DMS153 treated with DMSO at 0.1 percent for 48 hours (cell line): Measurements from ENCODE around the gene PAXX.

Source experiments
- DNase-seq: peaks from one replicate; lab custom pipeline; 2025; ENCODE audit not compliant: unreplicated experiment; lab: John Stamatoyannopoulos, UW

The PAXX gene, protein sequence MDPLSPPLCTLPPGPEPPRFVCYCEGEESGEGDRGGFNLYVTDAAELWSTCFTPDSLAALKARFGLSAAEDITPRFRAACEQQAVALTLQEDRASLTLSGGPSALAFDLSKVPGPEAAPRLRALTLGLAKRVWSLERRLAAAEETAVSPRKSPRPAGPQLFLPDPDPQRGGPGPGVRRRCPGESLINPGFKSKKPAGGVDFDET

DNA sequence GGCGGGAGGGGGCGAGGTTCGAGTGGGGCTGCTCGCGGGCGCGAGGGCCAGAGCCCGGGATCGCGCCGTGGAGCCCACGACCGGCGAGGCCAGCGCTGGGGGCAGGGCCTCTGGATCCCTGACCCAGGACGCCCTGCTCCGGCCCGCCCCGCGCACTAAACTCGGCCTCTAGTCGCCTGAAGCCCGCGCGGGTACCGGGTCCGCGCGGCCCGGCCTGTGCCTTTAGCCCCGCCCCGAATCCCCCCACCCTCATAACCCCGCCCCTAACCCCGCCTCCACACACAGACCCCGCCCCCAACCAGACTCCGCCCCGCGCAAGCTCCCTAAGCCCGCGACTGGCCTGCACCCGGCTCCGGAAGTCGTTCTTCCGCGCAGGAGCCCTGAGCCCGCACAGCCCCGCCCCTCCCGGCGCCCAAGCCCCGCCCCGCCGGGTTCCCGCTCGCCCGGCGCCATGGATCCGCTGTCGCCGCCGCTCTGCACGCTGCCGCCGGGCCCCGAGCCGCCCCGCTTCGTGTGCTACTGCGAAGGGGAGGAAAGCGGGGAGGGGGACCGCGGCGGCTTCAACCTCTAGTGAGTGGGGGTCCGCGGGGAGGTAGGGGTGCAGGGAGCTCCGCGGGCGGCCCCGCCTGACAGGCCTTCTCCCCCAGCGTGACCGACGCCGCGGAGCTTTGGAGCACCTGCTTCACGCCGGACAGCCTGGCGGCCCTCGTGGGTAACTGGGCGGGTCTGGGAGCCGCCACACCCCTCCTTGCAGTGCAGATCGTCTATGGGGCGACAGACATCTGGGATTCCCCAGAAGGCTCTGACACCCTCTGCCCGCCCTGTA is at the start of gene PAXX:
Gene PAXX (plus strand): TSS at position 430 of the 826 bp plus-strand sequence. CDS start 22 bp downstream, at position 452.
- DNase-seq, result peak; percentile 78

DNA sequence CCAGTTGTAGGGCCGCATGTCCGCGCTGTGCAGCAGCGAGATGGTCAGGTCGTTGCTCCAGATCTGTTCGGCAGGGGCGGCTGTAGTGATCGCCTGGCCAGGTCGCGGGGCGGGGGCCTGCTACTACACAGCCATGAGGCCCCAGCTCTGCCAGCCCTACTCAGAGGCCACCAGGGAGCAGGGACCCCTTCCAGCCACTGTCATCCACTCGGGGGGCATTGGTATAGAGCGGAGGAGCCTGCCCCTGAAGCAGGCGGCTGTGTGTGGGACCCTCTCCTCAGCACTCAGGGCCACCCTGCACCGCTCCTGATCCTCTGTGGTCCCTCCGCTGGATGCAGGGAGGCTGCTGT is 49.4 kb upstream of the PAXX start:
- DNase-seq, result no peak

DNA sequence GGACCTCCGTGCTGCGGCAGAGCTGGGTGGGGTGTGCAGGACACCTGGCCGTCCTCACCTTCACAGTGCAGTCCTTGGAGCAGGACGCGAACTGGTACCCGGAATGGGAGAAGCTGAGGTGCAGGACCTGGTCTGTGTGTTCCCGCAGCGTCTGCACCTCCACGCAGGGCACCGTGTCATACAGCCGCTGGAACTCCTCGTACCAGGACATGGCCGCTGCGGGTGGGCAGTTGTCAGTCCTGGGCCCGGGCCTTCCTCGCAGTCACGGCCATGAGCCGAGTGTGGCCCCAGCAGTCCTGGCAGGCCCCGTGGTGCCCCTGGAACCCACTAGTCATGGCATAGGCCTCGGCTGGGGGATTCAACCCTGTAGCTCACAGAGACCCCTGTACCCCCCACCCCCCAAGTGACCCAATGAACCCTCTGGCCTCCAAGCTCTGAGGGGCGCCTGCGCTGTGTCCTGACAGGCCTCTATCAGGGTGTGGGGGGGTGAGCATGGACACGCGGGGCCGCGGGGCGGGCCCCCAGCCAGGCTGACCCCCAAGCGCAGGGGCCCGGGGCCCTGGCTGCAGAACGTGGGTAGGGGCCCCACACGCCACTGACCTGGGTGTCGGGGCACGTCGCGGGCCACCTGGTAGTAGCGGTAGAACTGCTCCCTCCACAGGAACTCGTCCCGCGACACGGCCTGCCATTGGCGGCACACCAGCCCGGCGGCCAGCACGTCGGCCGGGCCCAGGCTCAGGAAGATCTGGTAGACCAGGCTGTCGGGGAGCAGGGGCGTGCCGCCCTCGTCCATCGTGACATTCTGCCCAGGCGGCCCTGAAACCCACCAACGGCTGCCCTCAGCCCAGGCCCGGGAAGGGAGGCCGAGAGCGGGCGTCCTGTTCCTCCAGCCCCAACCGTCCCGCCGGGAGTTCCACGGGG is 48.7 kb upstream of the PAXX start:
- no peak for DNase-seq

DNA sequence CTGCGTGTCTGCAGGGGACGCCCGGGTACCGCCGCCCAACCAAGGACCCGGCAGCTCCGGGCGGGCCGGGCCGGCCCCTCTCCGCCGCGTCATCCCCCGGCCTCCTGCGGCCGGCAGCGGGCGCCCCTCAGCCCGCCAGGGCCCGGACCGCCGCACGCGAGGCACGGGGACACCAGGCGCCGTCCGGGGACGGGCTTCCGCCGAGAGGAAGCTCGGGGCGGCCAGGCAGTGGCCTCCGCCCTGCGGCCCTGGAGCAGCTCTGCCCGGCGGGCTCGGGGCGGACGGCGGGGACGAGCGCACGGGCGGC is 48.1 kb upstream of the PAXX start:
- DNase-seq, result no peak

DNA sequence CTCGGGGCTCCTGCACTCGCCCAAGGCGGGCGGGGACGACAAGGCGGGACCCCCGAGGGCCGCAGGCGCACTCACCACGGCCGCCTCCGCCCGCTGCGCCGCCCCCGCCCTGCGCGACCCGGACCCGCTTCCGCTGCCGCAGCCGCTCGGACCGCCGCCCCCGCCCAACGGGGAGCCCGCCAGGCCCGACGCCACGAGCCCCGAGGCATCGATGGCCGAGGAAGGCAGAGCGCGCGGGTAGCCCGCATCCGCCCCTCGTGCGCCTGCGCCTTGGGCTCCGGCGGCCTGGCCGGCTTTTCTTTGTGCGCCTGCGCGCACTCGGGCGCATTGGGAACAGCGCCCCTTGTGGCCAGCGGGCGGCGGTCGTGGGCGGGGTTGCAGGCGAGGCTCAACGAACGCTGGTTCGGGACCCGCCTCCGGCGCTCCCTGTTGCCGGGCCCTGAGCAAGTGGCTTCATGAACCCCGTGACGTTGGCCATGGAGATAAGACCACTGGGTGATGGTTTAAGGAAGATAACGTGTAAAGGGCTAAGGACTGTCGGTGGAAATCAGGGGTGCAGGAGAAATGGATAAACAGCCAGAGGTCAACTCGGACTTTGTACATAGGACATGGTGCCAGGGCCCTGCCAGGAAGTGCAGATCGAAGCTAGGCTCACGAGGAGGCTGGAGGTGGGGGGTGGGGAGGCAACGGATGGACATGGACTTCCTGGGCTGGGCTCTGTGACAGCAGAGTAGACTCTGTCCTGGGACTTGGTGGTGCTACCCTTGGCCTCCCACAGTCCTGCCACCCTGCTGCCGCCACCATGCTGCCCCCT is 47.5 kb upstream of the PAXX start, which contains the start of the genes C8G and FBXW5:
Gene C8G (plus strand): TSS at position 725 of the 814 bp plus-strand sequence. CDS start 78 bp downstream, at position 803.
Gene FBXW5 (minus strand): TSS at position 220 of the 814 bp plus-strand sequence. CDS start 655 bp downstream, outside the sequence.
- DNase-seq, result peak; percentile 89

DNA sequence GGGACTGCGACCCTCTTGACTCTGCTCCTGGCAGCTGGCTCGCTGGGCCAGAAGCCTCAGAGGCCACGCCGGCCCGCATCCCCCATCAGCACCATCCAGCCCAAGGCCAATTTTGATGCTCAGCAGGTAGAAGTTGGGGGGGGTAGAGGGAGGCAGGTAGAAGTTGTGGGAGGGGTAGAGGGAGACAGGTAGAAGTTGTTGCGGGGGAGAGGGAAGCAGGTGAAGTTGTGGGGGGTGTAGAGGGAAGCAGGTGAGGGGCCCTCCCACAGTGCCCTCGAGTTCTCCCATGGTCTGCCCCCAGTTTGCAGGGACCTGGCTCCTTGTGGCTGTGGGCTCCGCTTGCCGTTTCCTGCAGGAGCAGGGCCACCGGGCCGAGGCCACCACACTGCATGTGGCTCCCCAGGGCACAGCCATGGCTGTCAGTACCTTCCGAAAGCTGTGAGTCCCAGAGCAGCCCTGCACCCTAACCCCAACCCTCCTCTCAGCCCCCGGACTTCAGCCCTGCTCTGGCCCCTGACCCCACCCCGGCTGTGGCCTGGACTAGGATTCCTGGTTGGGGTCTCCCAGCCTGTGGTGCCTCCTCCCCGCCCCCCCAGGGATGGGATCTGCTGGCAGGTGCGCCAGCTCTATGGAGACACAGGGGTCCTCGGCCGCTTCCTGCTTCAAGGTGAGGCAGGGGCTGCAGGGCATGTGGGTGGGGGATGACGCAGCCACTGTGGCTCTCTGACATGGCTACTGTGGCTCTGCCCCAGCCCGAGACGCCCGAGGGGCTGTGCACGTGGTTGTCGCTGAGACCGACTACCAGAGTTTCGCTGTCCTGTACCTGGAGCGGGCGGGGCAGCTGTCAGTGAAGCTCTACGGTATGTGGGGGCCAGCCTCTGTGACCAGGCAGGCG is 46.6 kb upstream of the PAXX start:
- no peak for DNase-seq

DNA sequence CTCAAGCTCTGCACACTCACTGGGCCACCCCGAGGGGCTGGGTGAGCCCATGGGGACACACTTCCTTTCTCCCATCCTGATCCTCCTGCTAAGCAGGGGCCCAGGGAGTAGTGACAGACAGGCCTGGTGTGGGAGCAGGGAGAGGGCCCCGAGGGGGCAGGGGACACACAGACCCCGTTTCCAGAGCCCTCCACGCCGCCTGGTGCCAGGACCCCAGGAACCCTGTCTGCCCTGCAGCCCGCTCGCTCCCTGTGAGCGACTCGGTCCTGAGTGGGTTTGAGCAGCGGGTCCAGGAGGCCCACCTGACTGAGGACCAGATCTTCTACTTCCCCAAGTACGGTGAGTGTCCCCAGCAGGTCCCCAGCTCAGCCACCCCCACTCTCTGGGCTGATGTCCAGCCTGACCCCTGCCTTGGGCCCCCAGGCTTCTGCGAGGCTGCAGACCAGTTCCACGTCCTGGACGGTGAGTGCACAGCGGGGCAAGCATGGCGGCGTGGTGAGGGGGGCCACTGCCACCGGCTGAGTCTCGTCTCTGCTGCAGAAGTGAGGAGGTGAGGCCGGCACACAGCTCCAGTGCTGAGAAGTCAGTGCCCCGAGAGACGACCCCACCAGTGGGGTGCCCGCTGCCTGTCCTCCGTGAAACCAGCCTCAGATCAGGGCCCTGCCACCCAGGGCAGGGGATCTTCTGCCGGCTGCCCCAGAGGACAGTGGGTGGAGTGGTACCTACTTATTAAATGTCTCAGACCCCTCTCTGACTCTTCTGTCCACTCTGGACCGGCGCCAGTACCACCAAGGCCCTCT is 45.8 kb upstream of the PAXX start:
- no peak for DNase-seq

DNA sequence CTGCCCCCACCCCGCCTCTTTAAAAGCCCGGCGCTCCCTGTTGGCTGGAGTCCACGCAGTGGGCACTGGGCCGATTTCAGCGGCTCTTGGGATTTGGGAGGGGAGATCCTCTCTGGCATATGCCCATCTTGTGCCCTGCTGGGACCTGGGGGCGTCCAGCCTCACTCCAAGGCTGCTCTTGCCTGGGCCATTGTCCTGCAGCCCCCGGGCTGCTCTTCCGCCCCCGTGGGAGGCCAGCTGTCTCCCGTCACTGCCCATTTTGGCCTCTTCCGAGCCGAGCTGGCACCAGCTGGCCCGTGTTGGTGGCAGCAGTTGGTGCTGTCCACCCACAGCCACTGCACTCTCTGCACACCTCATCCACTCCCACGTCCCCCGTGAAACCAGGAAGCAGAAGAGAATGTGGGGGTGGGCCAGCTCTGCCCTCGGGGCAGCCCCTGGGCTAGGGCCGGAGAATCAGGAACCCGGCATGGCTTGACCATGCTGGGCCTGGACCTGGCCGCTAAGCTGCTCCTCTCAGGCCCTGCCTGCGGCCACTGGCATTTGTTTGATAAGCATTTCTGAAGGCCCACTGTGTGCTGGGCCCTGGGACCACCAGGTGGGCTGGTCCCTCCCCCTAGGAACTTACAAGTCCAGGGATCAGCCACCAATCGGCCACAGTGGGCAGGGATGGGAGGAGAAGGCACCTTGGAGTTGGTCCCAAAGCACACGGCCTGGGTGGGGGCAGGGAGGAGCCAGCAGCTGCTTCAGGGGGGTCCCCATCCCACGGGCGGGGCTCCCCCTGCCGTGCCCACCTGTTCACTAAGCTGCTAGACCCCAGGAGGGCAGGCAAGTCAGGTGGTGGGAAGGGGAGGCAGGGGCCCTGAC is 45.0 kb upstream of the PAXX start:
- no peak for DNase-seq

DNA sequence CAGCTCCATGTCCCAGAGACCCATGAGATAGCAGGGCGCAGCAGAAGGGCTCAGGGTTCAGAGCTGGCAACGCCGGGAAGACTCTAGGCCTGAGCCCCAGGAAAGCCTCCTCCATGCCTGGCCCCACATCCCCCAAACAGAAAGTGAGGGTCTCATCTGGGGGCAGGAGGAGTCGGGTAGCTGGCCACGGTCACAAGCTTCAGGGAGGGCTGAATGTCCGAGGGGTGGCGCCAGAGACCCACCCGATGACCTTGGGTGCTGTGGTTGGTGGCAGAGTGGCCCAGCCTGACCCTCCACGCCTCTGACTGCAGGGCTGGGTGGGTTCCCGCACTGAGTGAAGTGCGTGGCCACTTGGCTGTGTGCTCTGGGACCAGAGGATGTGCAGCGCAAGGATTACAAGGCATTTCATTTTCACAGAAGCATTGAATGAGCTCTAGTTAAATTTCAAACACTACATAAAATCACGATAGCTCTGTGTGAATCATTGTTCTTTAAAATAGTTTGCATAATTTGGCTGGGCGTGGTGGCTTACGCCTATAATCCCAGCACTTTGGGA is 44.2 kb upstream of the PAXX start:
- DNase-seq, result no peak

DNA sequence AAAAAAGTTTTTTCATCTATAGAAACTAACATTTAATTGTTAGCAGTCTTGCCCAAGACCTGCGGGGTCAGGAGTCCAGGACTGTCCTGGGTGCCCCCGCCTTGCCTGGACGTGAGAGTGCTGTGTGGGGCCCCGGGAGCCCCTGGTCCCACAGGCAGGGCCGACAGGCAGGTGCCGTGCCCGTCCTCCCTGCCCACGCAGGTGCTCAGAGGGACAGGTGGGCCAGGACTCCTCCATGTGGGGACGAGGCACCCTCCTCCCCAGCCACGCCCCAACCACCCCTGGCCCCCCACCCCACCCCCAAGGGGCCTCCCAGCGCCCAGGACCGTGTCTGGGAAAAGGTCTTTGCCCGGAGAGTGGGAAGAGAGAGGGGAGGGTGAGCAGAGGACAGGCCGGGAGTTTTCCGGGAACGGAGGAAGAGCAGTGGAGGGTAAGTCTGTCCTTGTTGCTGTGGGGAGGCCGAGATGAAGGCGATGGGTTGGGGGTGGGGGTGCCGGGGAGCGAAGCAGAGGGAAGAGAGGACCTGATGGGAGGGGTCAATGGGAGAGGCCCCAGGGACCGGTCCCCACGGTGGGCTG is 42.9 kb upstream of the PAXX start:
- DNase-seq, result no peak

DNA sequence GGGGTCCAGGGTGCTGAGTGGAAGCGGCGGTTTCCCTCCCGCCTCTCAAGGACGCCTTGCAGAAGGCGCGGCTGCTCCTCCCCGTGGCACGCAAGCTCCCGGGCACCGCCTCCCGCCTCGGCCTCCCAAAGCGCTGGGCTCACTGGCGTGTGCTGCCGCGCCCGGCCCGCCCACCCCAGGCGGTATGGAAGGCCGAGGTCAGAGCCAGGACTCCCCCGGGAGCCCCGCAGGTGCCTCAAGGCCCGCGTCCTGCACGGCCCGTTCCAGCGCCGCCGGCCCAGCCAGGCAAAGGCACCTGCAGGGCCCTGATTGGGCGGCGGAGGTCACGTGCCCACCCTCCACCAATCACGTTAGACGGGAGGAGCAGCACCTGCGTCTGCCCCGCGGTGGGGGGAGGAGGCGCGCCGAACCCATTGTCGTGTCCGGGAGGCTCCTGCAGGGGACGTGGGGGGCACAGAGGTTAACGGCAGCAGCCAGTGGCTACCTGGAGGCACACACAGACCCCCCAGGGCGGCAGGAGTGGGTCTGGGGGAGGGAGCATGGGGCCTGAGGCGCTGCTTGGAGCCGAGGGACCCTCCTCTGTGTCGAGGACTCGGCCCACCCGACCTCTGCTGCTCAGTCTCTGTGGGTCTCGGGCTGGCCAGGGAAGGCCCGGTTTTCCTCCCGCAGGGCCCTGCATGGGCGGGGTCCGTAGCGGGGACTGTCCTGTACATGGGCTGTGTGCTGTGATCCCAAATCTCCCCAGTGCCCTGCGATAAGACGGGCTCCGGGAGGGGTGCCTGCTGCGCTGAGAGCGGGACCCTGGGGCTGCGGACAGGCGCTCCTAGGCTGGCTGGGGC is 42.2 kb upstream of the PAXX start:
- DNase-seq, result peak; percentile 84

DNA sequence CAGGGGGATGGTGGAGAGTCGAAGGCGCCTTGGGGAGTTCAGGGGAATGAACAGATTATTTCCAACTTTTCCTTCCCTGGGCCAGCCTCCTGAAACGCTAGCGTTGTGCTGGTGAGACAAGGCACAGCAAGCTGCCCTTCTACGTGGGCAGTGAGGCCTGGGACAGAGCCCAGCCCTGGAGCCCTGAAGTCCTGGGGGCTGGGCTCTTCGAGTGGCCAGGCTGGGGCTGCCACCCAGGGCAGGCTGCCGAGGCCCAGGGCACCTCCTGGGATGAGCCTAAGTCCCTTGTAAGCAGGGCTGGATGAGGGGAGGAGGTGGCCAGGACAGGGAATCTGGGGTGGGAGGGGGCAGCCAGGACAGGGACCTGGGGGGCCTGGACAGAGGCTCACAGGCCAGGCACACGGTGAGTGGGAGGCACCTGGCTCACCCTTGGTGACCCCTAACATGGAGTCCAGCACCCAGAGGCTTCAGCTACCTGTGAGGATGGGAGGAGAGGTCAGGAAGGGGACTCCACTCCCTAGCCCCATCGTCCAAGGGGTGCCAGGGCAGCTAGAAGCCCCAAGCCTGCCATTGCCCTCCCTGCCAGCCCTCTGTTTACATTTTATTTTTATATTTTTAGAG is 41.5 kb upstream of the PAXX start:
- peak; percentile 7 for DNase-seq

DNA sequence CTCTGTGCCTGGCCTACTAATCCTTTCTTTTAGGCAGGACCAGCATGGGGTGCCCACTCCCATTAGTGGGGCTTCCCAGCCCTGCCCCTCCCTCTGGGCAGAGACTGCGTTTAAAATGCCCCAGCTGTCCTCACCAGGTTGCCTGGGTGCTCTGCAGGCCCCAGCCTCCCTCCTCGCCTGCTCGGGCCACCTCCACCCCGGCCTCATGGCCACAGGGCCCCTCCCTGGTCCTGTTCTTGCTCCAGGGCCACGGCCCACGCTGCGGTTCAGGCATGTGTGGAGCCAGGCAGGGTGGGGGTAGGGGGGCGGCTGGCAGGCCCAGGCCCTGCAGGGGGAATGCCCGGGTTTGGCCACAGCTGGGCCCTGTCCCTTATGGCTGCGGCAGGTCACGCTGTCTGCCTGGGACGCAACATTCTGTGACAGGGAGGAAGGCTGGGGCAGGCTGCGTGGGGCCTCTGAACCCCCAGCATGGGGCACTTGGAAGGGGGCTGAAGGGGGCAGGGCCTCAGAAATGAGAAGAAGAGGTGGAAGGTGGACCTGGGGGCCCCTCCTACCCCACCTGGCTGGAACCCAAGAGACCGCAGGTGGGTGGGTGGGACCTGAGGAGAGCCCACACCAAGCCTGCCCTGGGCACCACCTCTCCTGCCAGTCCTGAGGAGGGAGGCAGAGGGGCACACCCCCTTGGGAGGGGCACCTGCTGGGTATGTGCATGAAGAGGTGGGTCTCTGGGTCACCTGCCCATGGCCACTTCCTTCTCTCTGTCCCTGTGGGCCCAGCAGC is 40.5 kb upstream of the PAXX start, which contains the start of gene LCN12:
Gene LCN12 (plus strand): TSS at position 733 of the 780 bp plus-strand sequence. CDS start 55 bp downstream, outside the sequence.
- DNase-seq, result no peak

DNA sequence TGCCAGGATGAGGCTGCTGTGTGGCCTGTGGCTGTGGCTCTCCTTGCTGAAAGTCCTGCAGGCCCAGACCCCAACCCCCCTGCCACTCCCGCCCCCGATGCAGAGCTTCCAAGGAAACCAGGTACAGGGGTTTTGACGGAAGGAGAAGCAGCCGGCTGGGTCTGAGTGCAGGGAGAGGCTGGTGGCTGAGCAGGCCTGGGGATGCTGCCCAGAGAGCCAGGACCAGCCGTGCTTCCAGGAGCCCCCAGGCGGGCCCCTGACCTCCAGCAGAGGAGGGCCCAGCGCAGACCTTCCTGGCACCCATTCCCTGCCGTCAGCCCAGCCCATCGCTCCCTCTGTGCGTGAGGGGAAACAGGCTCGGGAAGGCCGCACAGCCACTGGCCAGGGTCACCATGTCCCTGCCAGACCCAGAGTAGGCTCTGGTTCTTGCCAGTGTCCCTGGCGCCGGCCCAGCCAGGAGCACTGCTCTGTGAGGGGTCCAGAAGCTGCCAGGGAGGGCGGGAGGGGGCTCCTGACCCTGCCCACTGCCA is 39.8 kb upstream of the PAXX start:
- DNase-seq, result no peak
